ENCODE results near the gene ATXN2.
A peak's percentile ranks its signal among the peaks of the same experiment; 100 is the strongest.

The ATXN2 gene

GRCh38 chr12:111435661-111436201 is 163.4 kb downstream of the ATXN2 start:
- no peak for DNase-seq

GRCh38 chr12:111434680-111435338 is 164.3 kb downstream of the ATXN2 start:
- DNase-seq = peak; percentile 5

GRCh38 chr12:111434049-111434448 is 165.1 kb downstream of the ATXN2 start:
- no peak for DNase-seq

- DNase-seq = no peak
These were observed 167.3 kb downstream of the ATXN2 start for GRCh38 chr12:111431772-111432171.

- no peak for DNase-seq
These were observed 168.4 kb downstream of the ATXN2 start for GRCh38 chr12:111430433-111431353.

GRCh38 chr12:111429828-111430432 is 169.2 kb downstream of the ATXN2 start:
- no peak for DNase-seq

- no peak for DNase-seq
These were observed 170.4 kb downstream of the ATXN2 start for GRCh38 chr12:111428728-111429175.

- DNase-seq = no peak
These were observed 170.9 kb downstream of the ATXN2 start for GRCh38 chr12:111428081-111428727.

GRCh38 chr12:111427417-111428074 is 171.6 kb downstream of the ATXN2 start:
- no peak for DNase-seq

GRCh38 chr12:111426344-111427185 is 172.6 kb downstream of the ATXN2 start:
- DNase-seq = no peak

- no peak for DNase-seq
These were observed 173.5 kb downstream of the ATXN2 start for GRCh38 chr12:111425655-111426054.

- DNase-seq = no peak
These were observed 174.3 kb downstream of the ATXN2 start for GRCh38 chr12:111424793-111425251.

- DNase-seq = no peak
These were observed 174.8 kb downstream of the ATXN2 start for GRCh38 chr12:111424189-111424792.

GRCh38 chr12:111420494-111420893 is 178.6 kb downstream of the ATXN2 start:
- no peak for DNase-seq

GRCh38 chr12:111419784-111420183 is 179.3 kb downstream of the ATXN2 start:
- no peak for DNase-seq

GRCh38 chr12:111418594-111418880 is 180.6 kb downstream of the ATXN2 start:
- no peak for DNase-seq

GRCh38 chr12:111417784-111418593 is 181.1 kb downstream of the ATXN2 start:
- DNase-seq = no peak

GRCh38 chr12:111417290-111417689 is 181.8 kb downstream of the ATXN2 start:
- no peak for DNase-seq

GRCh38 chr12:111414711-111415252 is 184.3 kb downstream of the ATXN2 start:
- DNase-seq = no peak

All from COR-L47 (cell line).